Measurements from ENCODE around the gene PTPN3.

The PTPN3 gene

GRCh38 chr9:109328978-109329637 lies 169.0 kb downstream of the PTPN3 start:
- H3K9me3 Mint-ChIP-seq, result no peaks in the 10 kb centered on the region
- H3K27me3 Mint-ChIP-seq, result peaks cover 20 to 49% of the 10 kb centered on the region in 2 donors
- no peaks in the 10 kb centered on the region for H3K4me1 Mint-ChIP-seq (ENCODE audit: low read depth in 2 of 2)

More at GRCh38 chr9:109328978-109329637, 169.0 kb downstream of the PTPN3 start:
- no peak overlapping the region for H3K4me3 Mint-ChIP-seq
- ATAC-seq (replicated peaks), result no peak
- no peak for DNase-seq
- no peaks in the 10 kb centered on the region for H3K36me3 Mint-ChIP-seq (ENCODE audit: insufficient read depth)
- no peak overlapping the region for H3K27ac Mint-ChIP-seq
